IMR-90 (cell line): ENCODE results near the gene MATN3. TPM values are rescaled to one million over a fixed set of nuclear protein-coding genes. Genes with fewer than 3 reads are reported as not detected.
A peak's percentile ranks its signal among the peaks of the same experiment; 100 is the strongest.

Experiments used
- ATAC-seq: fragments of 200-7000 bp; cut with Tn5 transposase; 2 replicates; pipeline ENCODE4 v1.9.1; 2020; ENCODE audit warnings: low read depth, mild to moderate bottlenecking, moderate library complexity
- BruUV-seq: library from RNA; stranded (reverse); fragments of 400-500 nt; replicated peaks from 2 replicates; lab custom pipeline; 2021; lab: Mats Ljungman, UMichigan
- CTCF ChIA-PET: fragments of 300-600 bp; formaldehyde crosslinking; extraction: SDS; loops from one replicate; lab custom pipeline; 2021; ENCODE audit warnings: antibody characterized with exemption; lab: Yijun Ruan, JAX
- POLR2A ChIA-PET: fragments of 300-600 bp; sonication (Branson Sonifier 250); formaldehyde crosslinking; loops from one replicate; lab custom pipeline; 2022; ENCODE audit warnings: antibody characterized with exemption; ENCODE audit not compliant: unreplicated experiment; lab: Charles Lee
- DNase-seq: peaks from one replicate; pipeline ENCODE4 v3.0.0; 2013
- H2AFZ ChIP-seq: replicated peaks from 2 replicates; pipeline ENCODE3; 2013; ENCODE audit warnings: low read length, mild to moderate bottlenecking; ENCODE audit not compliant: poor library complexity
- H2AK5ac ChIP-seq: 2 replicates; pipeline ENCODE4 v1.6.1; 2013; ENCODE audit warnings: low read depth, low read length, inconsistent platforms
- H2AK9ac ChIP-seq: replicated peaks from 2 replicates; pipeline ENCODE3; 2013; ENCODE audit warnings: mild to moderate bottlenecking, low read depth, low read length, moderate library complexity; ENCODE audit not compliant: poor library complexity
- H2BK120ac ChIP-seq: 2 replicates; pipeline ENCODE4 v1.6.1; 2013; ENCODE audit warnings: low read depth, low read length, inconsistent platforms
- H2BK15ac ChIP-seq: 3 replicates; pipeline ENCODE4 v1.6.1; 2013; ENCODE audit warnings: low read depth, low read length, inconsistent platforms
- H2BK20ac ChIP-seq: 2 replicates; pipeline ENCODE4 v1.6.1; 2013; ENCODE audit warnings: low read depth, mild to moderate bottlenecking, inconsistent platforms, low read length, moderate library complexity
- H2BK5ac ChIP-seq: 2 replicates; pipeline ENCODE4 v1.6.1; 2013; ENCODE audit warnings: mild to moderate bottlenecking, low read depth, low read length, inconsistent platforms; ENCODE audit not compliant: poor library complexity, severe bottlenecking
- H3K14ac ChIP-seq: replicated peaks from 2 replicates; pipeline ENCODE4 v1.6.1; 2013; ENCODE audit warnings: low read depth, low read length, inconsistent platforms
- H3K18ac ChIP-seq: 2 replicates; pipeline ENCODE4 v1.6.1; 2013; ENCODE audit warnings: low read depth, low read length, control low read depth
- H3K23ac ChIP-seq: 2 replicates; pipeline ENCODE4 v1.6.1; 2013; ENCODE audit warnings: low read depth, low read length, inconsistent platforms
- H3K27ac ChIP-seq: 2 replicates; pipeline ENCODE4 v1.5.1; 2013; ENCODE audit warnings: mild to moderate bottlenecking, control low read depth, low read length; ENCODE audit not compliant: insufficient read depth
- H3K27me3 ChIP-seq: 2 replicates; pipeline ENCODE4 v1.6.1; 2013; ENCODE audit warnings: low read length; ENCODE audit not compliant: control insufficient read depth, insufficient read depth
- H3K36me3 ChIP-seq: 2 replicates; pipeline ENCODE4 v1.6.1; 2013; ENCODE audit warnings: low read length, mixed read lengths; ENCODE audit not compliant: control insufficient read depth, insufficient read depth
- H3K4ac ChIP-seq: 2 replicates; pipeline ENCODE4 v1.6.1; 2013; ENCODE audit warnings: low read depth, low read length, inconsistent platforms
- H3K4me1 ChIP-seq: 2 replicates; pipeline ENCODE4 v1.6.1; 2013; ENCODE audit warnings: low read length, mixed read lengths; ENCODE audit not compliant: control insufficient read depth, insufficient read depth
- H3K4me2 ChIP-seq: 2 replicates; pipeline ENCODE4 v1.6.1; 2013; ENCODE audit warnings: low read depth, mild to moderate bottlenecking, control low read depth, low read length, moderate library complexity
- H3K4me3 ChIP-seq: 2 replicates; pipeline ENCODE4 v1.5.1; 2013; ENCODE audit warnings: low read depth, mild to moderate bottlenecking, control low read depth, low read length, moderate library complexity; ENCODE audit not compliant: insufficient read depth
- H3K56ac ChIP-seq: 2 replicates; pipeline ENCODE4 v1.6.1; 2013; ENCODE audit warnings: low read length, inconsistent platforms; ENCODE audit not compliant: insufficient read depth; ENCODE audit errors: extremely low read depth
- H3K79me1 ChIP-seq, 2 experiments: 2 replicates each; pipeline ENCODE4 v1.6.1; 2013; ENCODE audit warnings: low read length in 2 of 2, inconsistent platforms in 1 of 2, low read depth in 1 of 2
- H3K9ac ChIP-seq: 2 replicates; pipeline ENCODE4 v1.6.1; 2013; ENCODE audit warnings: low read depth, low read length, control low read depth
- H3K9me1 ChIP-seq: 2 replicates; pipeline ENCODE4 v1.6.1; 2013; ENCODE audit warnings: low read length, inconsistent platforms; ENCODE audit not compliant: insufficient read depth
- H3K9me3 ChIP-seq: 2 replicates; pipeline ENCODE4 v1.6.1; 2013; ENCODE audit warnings: low read length; ENCODE audit not compliant: control insufficient read depth, insufficient read depth
- H4K20me1 ChIP-seq: 2 replicates; pipeline ENCODE4 v1.6.1; 2013; ENCODE audit warnings: low read length, inconsistent platforms; ENCODE audit not compliant: insufficient read depth
- H4K5ac ChIP-seq: 2 replicates; pipeline ENCODE4 v1.6.1; 2013; ENCODE audit warnings: mild to moderate bottlenecking, low read depth, low read length, control low read depth
- H4K8ac ChIP-seq, 2 experiments: 2 replicates each; pipeline ENCODE4 v1.6.1; 2013; ENCODE audit warnings: low read depth in 2 of 2, low read length in 2 of 2, control low read depth in 1 of 2, inconsistent platforms in 1 of 2
- H4K91ac ChIP-seq: 2 replicates; pipeline ENCODE4 v1.6.1; 2013; ENCODE audit warnings: low read depth, low read length, inconsistent platforms; ENCODE audit not compliant: insufficient read depth
- BHLHE40 ChIP-seq: fragments of 150-350 bp; IDR thresholded peaks from 2 replicates; pipeline ENCODE4 v1.6.1; 2016; ENCODE audit warnings: mild to moderate bottlenecking, low read depth, low read length
- FOS ChIP-seq: fragments of 150-350 bp; IDR thresholded peaks from 2 replicates; pipeline ENCODE4 v1.6.1; 2016; ENCODE audit warnings: low read depth, low read length
- MAFK ChIP-seq: IDR thresholded peaks from 2 replicates; pipeline ENCODE4 v1.6.1; 2012; ENCODE audit warnings: low read depth, low read length, improper control_type of control experiment
- NFE2L2 ChIP-seq: fragments of 150-350 bp; IDR thresholded peaks from 2 replicates; pipeline ENCODE4 v1.6.1; 2016; ENCODE audit warnings: low read depth, mild to moderate bottlenecking, low read length
- RAD21 ChIP-seq: IDR thresholded peaks from 2 replicates; pipeline ENCODE4 v1.6.1; 2012; ENCODE audit warnings: low read length, improper control_type of control experiment
- WGBS, 2 experiments: methylation state at CpG; one replicate each; pipeline versions ENCODE4 v1.1.5 to v1.1.7; 2013; ENCODE audit warnings: missing lambda C conversion rate in 2 of 2; ENCODE audit not compliant: insufficient read length in 1 of 2; ENCODE audit errors: extremely low coverage in 2 of 2; 5-methylcytosine and 5-hydroxymethylcytosine counted together
- dilution Hi-C: fragments of 300-500 bp; cut with HindIII; formaldehyde crosslinking; loops from one replicate; pipeline ENCODE4 v1.14.3; 2018; ENCODE audit warnings: low sequenced_read_pairs; ENCODE audit not compliant: unreplicated experiment
- in situ Hi-C: fragments of 300-500 bp; cut with MboI; formaldehyde crosslinking; loops from 3 replicates; pipeline ENCODE4 v1.14.3; 2019; ENCODE audit warnings: low sequenced_read_pairs, inconsistent platforms, mixed read lengths
- intact Hi-C: fragments of 100-400 bp; cut with micrococcal nuclease; formaldehyde crosslinking; loops from 2 replicates; pipeline ENCODE4 v1.10.0; 2022
- polyA plus RNA-seq, 3 experiments: library from polyadenylated mRNA; depleted of rRNA; stranded (reverse); fragments of >200 nt; gene quantifications; 2 replicates each; pipeline ENCODE4 v1.2.3, GENCODE V29; 2012; ENCODE audit warnings: low replicate concordance in 1 of 3
- total RNA-seq: library from RNA; depleted of rRNA; stranded (reverse); fragments of >200 nt; gene quantifications from 2 replicates; pipeline ENCODE4 v1.2.3, GENCODE V29; 2012

The MATN3 gene
- total and polyA plus RNA-seq, 2 of the 4 experiments (the other 2 are of a cell fraction): 0.90 to 3.0 TPM

- Histone ChIP-seq H2AK5ac (no peak overlapping the region), H3K4me3 (no peak overlapping the region), H3K56ac (no peak overlapping the region), H3K4me1 (peaks cover 3% of the 10 kb centered on the region), H3K18ac (no peak overlapping the region), H3K9ac (no peak overlapping the region), H2BK120ac (no peak overlapping the region), H3K9me1 (peaks cover 10% of the 10 kb centered on the region), H4K20me1 (peaks cover 72% of the 10 kb centered on the region), H2BK5ac (peak overlapping the region; percentile 17), H2BK20ac (no peak overlapping the region), H3K4me2 (no peak overlapping the region), H3K14ac (no peak overlapping the region), H3K23ac (no peak overlapping the region), H2AFZ (no peak overlapping the region), H3K36me3 (peaks cover 41% of the 10 kb centered on the region), H4K5ac (no peak overlapping the region), H3K27me3 (no peaks in the 10 kb centered on the region), H4K91ac (no peak overlapping the region), H3K9me3 (no peaks in the 10 kb centered on the region), H2BK15ac (no peak overlapping the region), H3K27ac (no peak overlapping the region), H3K79me1 (peaks cover 29 to 83% of the 10 kb centered on the region in 2 experiments), H2AK9ac (no peak overlapping the region), H4K8ac (no peak overlapping the region), H3K4ac (no peak overlapping the region)
- ATAC-seq (peak; percentile 42; the same call in 1 of the 2 replicates), DNase-seq (peak; percentile 55)
- intact Hi-C loops: no loop called here
- no CpG with 5 or more reads among the region's 8 CpGs for WGBS, 2 experiments
- dilution Hi-C loops: no loop called here
- no peak for TF ChIP-seq RAD21
- peak; percentile 88 for TF ChIP-seq MAFK
- no peak; the same call in 1 of the 2 replicates for TF ChIP-seq BHLHE40
- TF ChIP-seq FOS: peak; percentile 67; the same call in 1 of the 2 replicates
- TF ChIP-seq NFE2L2: 0 out of 2 replicates have a peak, but pooled peaks have one; percentile 21
- in situ Hi-C loops: no loop called here
- CTCF ChIA-PET: no interaction called here
- no TSS peak for BruUV-seq
- POLR2A ChIA-PET: no interaction called here
Measured at GRCh38 chr2:20040489-20041172, 28.2 kb upstream of the MATN3 start.
